A549 (cell line): Measurements from ENCODE around the gene ABCC5. TPM values are rescaled to one million over a fixed set of nuclear protein-coding genes. Genes with fewer than 3 reads are reported as not detected.

Experiments used
- ATAC-seq, 2 experiments: fragments of 200-7000 bp in 1 of 2; fragments of >200 bp in 1 of 2; cut with Nextera tagmentation in 1 of 2; cut with Tn5 transposase in 1 of 2; 3 replicates each; pipeline versions ENCODE4 v1.8.0 to v1.9.1; 2018 to 2020; ENCODE audit warnings: mild to moderate bottlenecking in 1 of 2, moderate library complexity in 1 of 2
- CTCF ChIA-PET: fragments of 300-600 bp; sonication (Branson Sonifier 250); formaldehyde crosslinking; extraction: SDS; loops from one replicate; lab custom pipeline; 2021; ENCODE audit warnings: antibody characterized with exemption, inconsistent platforms; lab: Yijun Ruan, JAX
- POLR2A ChIA-PET: fragments of 350-600 bp; formaldehyde crosslinking; extraction: SDS; loops from one replicate; lab custom pipeline; 2021; ENCODE audit warnings: antibody characterized with exemption, inconsistent platforms; lab: Yijun Ruan, JAX
- DNase-seq, 2 experiments: peaks; one replicate each; pipeline versions ENCODE4 v3.0.0 to v3.0.0-alpha.2; 2011 to 2016; ENCODE audit warnings: low read depth in 1 of 2, low spot score in 1 of 2
- FAIRE-seq: peaks from 2 replicates; lab custom pipeline; 2011; peaks lifted over from hg19 to GRCh38; lab: Jason Lieb, UNC
- H3K27ac ChIP-seq, 2 experiments: fragments of >200 bp; sonication (Bioruptor Twin); formaldehyde crosslinking; 3 replicates each; pipeline ENCODE4 v1.5.1; 2016 to 2017
- H3K4me1 ChIP-seq: fragments of >200 bp; sonication (Bioruptor Twin); formaldehyde crosslinking; 3 replicates; pipeline ENCODE4 v1.6.1; 2016
- H3K4me2 ChIP-seq: fragments of >200 bp; sonication (Bioruptor Twin); formaldehyde crosslinking; 3 replicates; pipeline ENCODE4 v1.6.1; 2016
- H3K4me3 ChIP-seq: fragments of >200 bp; sonication (Bioruptor Twin); formaldehyde crosslinking; 3 replicates; pipeline ENCODE4 v1.5.1; 2016
- H3K9me3 ChIP-seq: fragments of >200 bp; sonication (Bioruptor Twin); formaldehyde crosslinking; 3 replicates; pipeline ENCODE4 v1.6.1; 2016
- ATOH8 ChIP-seq: fragments of 250-450 bp; sonication (Bioruptor Pico); IDR thresholded peaks from 2 replicates; pipeline ENCODE4 v1.5.0; 2020; ENCODE audit warnings: low read depth, mild to moderate bottlenecking, moderate library complexity
- CBX2 ChIP-seq: fragments of 200-600 bp; sonication (generic); IDR thresholded peaks from 2 replicates; pipeline ENCODE4 v1.6.1; 2016; ENCODE audit warnings: low read depth, mild to moderate bottlenecking, borderline replicate concordance
- CHD4 ChIP-seq: fragments of 200-600 bp; sonication (generic); IDR thresholded peaks from 2 replicates; pipeline ENCODE4 v1.6.1; 2016; ENCODE audit warnings: antibody characterized with exemption, mild to moderate bottlenecking, borderline replicate concordance
- CTCF ChIP-seq: fragments of >200 bp; sonication (Bioruptor Twin); formaldehyde crosslinking; IDR thresholded peaks from 3 replicates; pipeline ENCODE4 v1.5.1; 2016
- E2F6 ChIP-seq: IDR thresholded peaks from 2 replicates; pipeline ENCODE4 v1.6.1; 2012; ENCODE audit warnings: low read depth, borderline replicate concordance
- EHF ChIP-seq: fragments of 250-450 bp; sonication (Bioruptor Pico); IDR thresholded peaks from 2 replicates; pipeline ENCODE4 v1.5.0; 2020; ENCODE audit warnings: mild to moderate bottlenecking
- ELK1 ChIP-seq: fragments of 150-350 bp; IDR thresholded peaks from 2 replicates; pipeline ENCODE4 v1.6.1; 2014; ENCODE audit warnings: low read depth, mild to moderate bottlenecking, low read length
- EP300 ChIP-seq, 2 experiments: fragments of >200 bp; sonication (Bioruptor Twin); formaldehyde crosslinking; IDR thresholded peaks; 2 replicates in 1 of 2; 3 replicates in 1 of 2; pipeline ENCODE4 v1.6.1; 2016 to 2017
- ESRRA ChIP-seq: fragments of 150-350 bp; IDR thresholded peaks from 2 replicates; pipeline ENCODE4 v1.6.1; 2014; ENCODE audit warnings: mild to moderate bottlenecking, low read length, borderline replicate concordance
- FOSL2 ChIP-seq, 2 experiments: fragments of 450-650 bp in 1 of 2; fragments of >200 bp in 1 of 2; sonication (Bioruptor Twin) in 1 of 2; formaldehyde crosslinking; IDR thresholded peaks; 2 replicates each; pipeline versions ENCODE4 v1.5.0 to v1.6.1; 2016 to 2020; ENCODE audit warnings: mild to moderate bottlenecking in 1 of 2, moderate library complexity in 1 of 2
- FOXS1 ChIP-seq: fragments of 250-450 bp; sonication (Bioruptor Pico); IDR thresholded peaks from 2 replicates; pipeline ENCODE4 v1.5.0; 2020; ENCODE audit warnings: mild to moderate bottlenecking, moderate library complexity
- GATA3 ChIP-seq: IDR thresholded peaks from 2 replicates; pipeline ENCODE4 v1.6.1; 2012; ENCODE audit warnings: borderline replicate concordance
- HES2 ChIP-seq: fragments of >200 bp; sonication (Bioruptor Twin); formaldehyde crosslinking; IDR thresholded peaks from 2 replicates; pipeline ENCODE4 v1.6.1; 2016
- HMGXB4 ChIP-seq: fragments of 250-450 bp; sonication (Bioruptor Pico); IDR thresholded peaks from 2 replicates; pipeline ENCODE4 v1.5.0; 2021; ENCODE audit warnings: mild to moderate bottlenecking, moderate library complexity, borderline replicate concordance
- HOXA7 ChIP-seq: fragments of 250-450 bp; sonication (Bioruptor Pico); IDR thresholded peaks from 2 replicates; pipeline ENCODE4 v1.5.0; 2020; ENCODE audit warnings: mild to moderate bottlenecking, moderate library complexity
- HOXB5 ChIP-seq: fragments of 250-450 bp; sonication (Bioruptor Pico); IDR thresholded peaks from 2 replicates; pipeline ENCODE4 v1.5.0; 2020; ENCODE audit warnings: mild to moderate bottlenecking, moderate library complexity
- JUN ChIP-seq, 2 experiments: fragments of >200 bp; sonication (Bioruptor Twin); formaldehyde crosslinking; IDR thresholded peaks; 2 replicates in 1 of 2; 3 replicates in 1 of 2; pipeline ENCODE4 v1.6.1; 2016 to 2017
- KDM1A ChIP-seq: fragments of 200-600 bp; sonication (generic); IDR thresholded peaks from 2 replicates; pipeline ENCODE4 v1.6.1; 2016; ENCODE audit warnings: low read depth, mild to moderate bottlenecking
- KDM5A ChIP-seq: fragments of 200-600 bp; sonication (generic); IDR thresholded peaks from 2 replicates; pipeline ENCODE4 v1.6.1; 2016; ENCODE audit warnings: antibody characterized with exemption, mild to moderate bottlenecking
- MAX ChIP-seq: IDR thresholded peaks from 2 replicates; pipeline ENCODE4 v1.6.1; 2012
- MAZ ChIP-seq: fragments of 150-350 bp; IDR thresholded peaks from 2 replicates; pipeline ENCODE4 v1.6.1; 2014; ENCODE audit warnings: antibody characterized with exemption, low read depth, low read length, borderline replicate concordance
- MYC ChIP-seq: IDR thresholded peaks from 2 replicates; pipeline ENCODE4 v1.6.1; 2012; ENCODE audit warnings: mild to moderate bottlenecking, inconsistent platforms, low read length, improper control_type of control experiment, borderline replicate concordance
- RARB ChIP-seq: fragments of 250-450 bp; sonication (Bioruptor Pico); IDR thresholded peaks from 2 replicates; pipeline ENCODE4 v1.8.0; 2021; ENCODE audit warnings: mild to moderate bottlenecking, moderate library complexity
- SMC3 ChIP-seq: fragments of >200 bp; sonication (Bioruptor Twin); formaldehyde crosslinking; IDR thresholded peaks from 3 replicates; pipeline ENCODE4 v1.6.1; 2018; ENCODE audit warnings: inconsistent platforms
- TP53 ChIP-seq: fragments of 250-450 bp; sonication (Bioruptor Pico); IDR thresholded peaks from 2 replicates; pipeline ENCODE4 v1.5.0; 2021; ENCODE audit warnings: mild to moderate bottlenecking, moderate library complexity
- ZNF302 ChIP-seq: fragments of 250-450 bp; sonication (Bioruptor Pico); IDR thresholded peaks from 2 replicates; pipeline ENCODE4 v1.9.0; 2021; ENCODE audit warnings: inconsistent platforms, mild to moderate bottlenecking, moderate library complexity
- WGBS: methylation state at CpG from one replicate; pipeline ENCODE4 v1.1.6; 2017; ENCODE audit errors: missing lambda C conversion rate; 5-methylcytosine and 5-hydroxymethylcytosine counted together
- polyA plus RNA-seq, 4 experiments: library from polyadenylated mRNA; depleted of rRNA in 3 of 4; stranded (reverse); fragments of >200 nt; fragmentation: RNase III in 1 of 4; extraction: RNeasy Plus Mini Kit Qiagen cat#74134 plus additional on column Dnase treatment in 1 of 4; gene quantifications; 2 replicates in 3 of 4; 3 replicates in 1 of 4; pipeline ENCODE4 v1.2.3, GENCODE V29; 2011 to 2017

The ABCC5 gene
- polyA plus RNA-seq, 2 of the 4 experiments (the other 2 are of a cell fraction) = 14.2 to 20.7 TPM

GRCh38 chr3:183914856-183915255 is 102.8 kb downstream of the ABCC5 start:
- DNase-seq = no peak
- FAIRE-seq = no peak
- Histone ChIP-seq H3K27ac (peak overlapping the region in 1 of 2 experiments; percentile 33; a peak in 2 of 6 replicates), H3K9me3 (no peaks in the 10 kb centered on the region), H3K4me2 (no peak overlapping the region), H3K4me1 (peaks cover 11% of the 10 kb centered on the region; the same call in 2 of the 3 replicates), H3K4me3 (no peak overlapping the region)
- WGBS = 85% methylated on average over 5 of the region's 5 CpGs
- ChIA-PET POLR2A (no interaction called here), CTCF (interaction anchor here (0.8 to 1.3 kb wide), 2 partner anchors 11 to 18 kb away, joined by 3 to 4 read pairs; no protein-coding TSS in a partner anchor)
- no peak for TF ChIP-seq GATA3
- no peak for TF ChIP-seq HOXB5 (CRISPR knock-in tag)
- TF ChIP-seq E2F6 = no peak
- TF ChIP-seq FOSL2 (IDR thresholded peaks at IDR 0.05) = no peak
- TF ChIP-seq FOSL2 (CRISPR knock-in tag; IDR thresholded peaks at IDR 0.05) = no peak
- no peak for TF ChIP-seq HMGXB4 (CRISPR knock-in tag)
- no peak for TF ChIP-seq CHD4
- no peak for TF ChIP-seq EHF (CRISPR knock-in tag)
- TF ChIP-seq KDM5A = no peak
- no peak for TF ChIP-seq MYC
- TF ChIP-seq HES2 = no peak
- no peak for TF ChIP-seq KDM1A
- no peak for TF ChIP-seq SMC3
- no peak for TF ChIP-seq FOXS1
- no peak for ATAC-seq

- Histone ChIP-seq H3K27ac (peak overlapping the region in 1 of 2 experiments; percentile 11; a peak in 1 of 6 replicates), H3K4me2 (no peak overlapping the region), H3K4me1 (peaks cover 11% of the 10 kb centered on the region; the same call in 2 of the 3 replicates), H3K9me3 (no peaks in the 10 kb centered on the region), H3K4me3 (no peak overlapping the region)
- ChIA-PET POLR2A (no interaction called here), CTCF (interaction anchor here (1.5 kb wide), 2 partner anchors 18 to 27 kb away, joined by 3 to 4 read pairs; no protein-coding TSS in a partner anchor)
- FAIRE-seq = no peak
- TF ChIP-seq CTCF = no peak
- no peak for TF ChIP-seq MAX
- TF ChIP-seq JUN (IDR thresholded peaks at IDR 0.05) = no peak
- TF ChIP-seq ELK1 = no peak
- no peak for TF ChIP-seq ZNF302 (CRISPR knock-in tag)
- no peak for TF ChIP-seq ATOH8 (CRISPR knock-in tag)
- no peak for TF ChIP-seq TP53 (CRISPR knock-in tag)
- no peak for TF ChIP-seq FOSL2 (IDR thresholded peaks at IDR 0.05)
- TF ChIP-seq FOSL2 (CRISPR knock-in tag; IDR thresholded peaks at IDR 0.05) = no peak
- no peak for TF ChIP-seq HOXA7 (CRISPR knock-in tag)
- no peak for TF ChIP-seq EP300 (IDR thresholded peaks at IDR 0.05)
- TF ChIP-seq CBX2 = no peak
- TF ChIP-seq RARB (CRISPR knock-in tag) = no peak
- TF ChIP-seq ESRRA = no peak
- no peak for TF ChIP-seq MAZ
- no peak for TF ChIP-seq HES2
- no peak for TF ChIP-seq SMC3
- no peak for ATAC-seq
- WGBS = 73% methylated on average over 5 of the region's 9 CpGs
- no peak for DNase-seq
These were observed 104.1 kb downstream of the ABCC5 start for GRCh38 chr3:183913580-183913920.
